Mesodermal cell (in vitro differentiated cells): ENCODE data around the gene ZFYVE28.
"Not testable (repeated sequence)": the region's sequence is repeated elsewhere in the genome, so short reads cannot be mapped to it uniquely, and the experiment has no call there.

ENCODE experiments used
- H3K27ac ChIP-seq: 2 replicates; pipeline ENCODE4 v1.7.0; 2013; ENCODE audit warnings: mild to moderate bottlenecking, low read depth, low read length, moderate library complexity; ENCODE audit not compliant: severe bottlenecking
- H3K36me3 ChIP-seq: 2 replicates; pipeline ENCODE4 v1.7.1; 2013; ENCODE audit warnings: mild to moderate bottlenecking, low read length, moderate library complexity; ENCODE audit not compliant: control insufficient read depth, insufficient read depth
- H3K4me1 ChIP-seq: one replicate; pipeline ENCODE4 v1.7.1; 2013; ENCODE audit warnings: mild to moderate bottlenecking, low read length; ENCODE audit not compliant: insufficient read depth, control insufficient read depth, poor library complexity, severe bottlenecking
- H3K4me3 ChIP-seq: 2 replicates; pipeline ENCODE4 v1.7.0; 2013; ENCODE audit warnings: low read length, control low read depth, mild to moderate bottlenecking; ENCODE audit not compliant: insufficient read depth, poor library complexity, severe bottlenecking; ENCODE audit errors: extremely low read depth
- H3K9me3 ChIP-seq: 2 replicates; pipeline ENCODE4 v1.7.1; 2013; ENCODE audit warnings: mild to moderate bottlenecking, low read length, moderate library complexity; ENCODE audit not compliant: control insufficient read depth
- WGBS, 2 experiments: methylation state at CpG; one replicate each; pipeline ENCODE4 v1.1.5; 2013; ENCODE audit warnings: missing lambda C conversion rate in 2 of 2; ENCODE audit not compliant: insufficient coverage in 2 of 2; 5-methylcytosine and 5-hydroxymethylcytosine counted together

Gene ZFYVE28

DNA sequence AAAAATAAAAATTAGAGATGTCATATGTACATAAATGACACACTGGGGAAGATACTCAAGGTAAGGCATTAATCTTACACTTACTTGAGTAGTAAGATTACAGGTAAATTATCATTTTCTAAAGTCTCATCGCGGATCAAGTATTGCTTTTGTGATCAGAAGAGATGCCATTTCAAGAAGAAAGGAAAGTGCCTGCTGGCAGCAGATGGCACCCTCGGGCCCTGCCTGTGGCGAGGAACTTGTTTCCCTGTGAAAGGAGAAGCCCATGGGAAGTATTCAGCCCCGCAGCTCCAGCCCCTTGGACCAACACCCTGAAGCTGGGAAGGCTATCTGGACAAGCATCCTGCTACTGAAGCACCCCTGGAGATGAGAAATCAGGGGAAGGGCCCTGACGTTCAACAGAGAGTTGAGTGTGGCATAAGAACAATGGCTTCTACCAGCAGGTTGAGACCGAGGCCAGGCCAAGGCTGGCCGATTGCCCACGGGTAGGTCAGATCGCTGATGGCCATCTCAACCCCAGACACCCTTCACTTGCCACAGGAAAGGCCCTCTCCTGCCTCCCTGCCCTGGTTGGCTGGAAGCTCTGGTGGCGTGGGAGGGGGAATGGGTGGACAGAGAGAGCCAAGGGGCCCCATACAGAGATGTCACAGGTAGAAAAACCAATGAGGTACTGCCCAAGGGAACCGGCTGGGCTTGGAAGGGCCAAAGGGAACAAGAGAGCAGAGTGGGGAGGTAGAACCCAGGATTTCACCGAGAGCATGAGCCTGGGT, 137.7 kb downstream of the ZFYVE28 start:
- H3K4me3 ChIP-seq: no peak overlapping the region
- H3K9me3 ChIP-seq: no peaks in the 10 kb centered on the region
- no peak overlapping the region for H3K27ac ChIP-seq
- 86 to 92% methylated on average over 12 to 13 of the region's 13 CpGs for whole genome bisulfite sequencing, 2 experiments
- peaks cover 12% of the 10 kb centered on the region for H3K4me1 ChIP-seq
- H3K36me3 ChIP-seq: no peaks in the 10 kb centered on the region

DNA sequence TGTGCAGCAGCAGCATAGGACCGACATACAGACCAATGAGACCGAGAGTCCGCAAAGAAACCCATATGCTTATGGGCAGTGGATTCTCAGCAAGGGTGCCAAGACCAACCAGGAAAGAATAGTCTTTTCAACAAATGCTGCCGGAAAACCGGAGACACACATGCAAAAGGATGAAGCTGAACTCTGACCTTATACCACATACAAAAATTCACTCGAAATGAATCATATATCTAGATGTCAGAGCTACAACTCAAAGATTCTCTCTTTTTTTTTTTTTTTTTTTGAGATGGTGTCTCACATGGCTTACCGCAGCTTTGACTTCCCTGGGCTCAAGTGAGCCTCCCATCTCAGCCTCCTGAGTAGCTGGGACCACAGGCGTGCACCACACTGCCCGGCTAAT, 140.5 kb downstream of the ZFYVE28 start:
- WGBS, 2 experiments: 90 to 97% methylated on average over 8 to 9 of the region's 9 CpGs
- no peak overlapping the region for H3K4me3 ChIP-seq
- no peaks in the 10 kb centered on the region for H3K9me3 ChIP-seq
- H3K27ac ChIP-seq: no peak overlapping the region
- H3K4me1 ChIP-seq: no peaks in the 10 kb centered on the region
- no peaks in the 10 kb centered on the region for H3K36me3 ChIP-seq

DNA sequence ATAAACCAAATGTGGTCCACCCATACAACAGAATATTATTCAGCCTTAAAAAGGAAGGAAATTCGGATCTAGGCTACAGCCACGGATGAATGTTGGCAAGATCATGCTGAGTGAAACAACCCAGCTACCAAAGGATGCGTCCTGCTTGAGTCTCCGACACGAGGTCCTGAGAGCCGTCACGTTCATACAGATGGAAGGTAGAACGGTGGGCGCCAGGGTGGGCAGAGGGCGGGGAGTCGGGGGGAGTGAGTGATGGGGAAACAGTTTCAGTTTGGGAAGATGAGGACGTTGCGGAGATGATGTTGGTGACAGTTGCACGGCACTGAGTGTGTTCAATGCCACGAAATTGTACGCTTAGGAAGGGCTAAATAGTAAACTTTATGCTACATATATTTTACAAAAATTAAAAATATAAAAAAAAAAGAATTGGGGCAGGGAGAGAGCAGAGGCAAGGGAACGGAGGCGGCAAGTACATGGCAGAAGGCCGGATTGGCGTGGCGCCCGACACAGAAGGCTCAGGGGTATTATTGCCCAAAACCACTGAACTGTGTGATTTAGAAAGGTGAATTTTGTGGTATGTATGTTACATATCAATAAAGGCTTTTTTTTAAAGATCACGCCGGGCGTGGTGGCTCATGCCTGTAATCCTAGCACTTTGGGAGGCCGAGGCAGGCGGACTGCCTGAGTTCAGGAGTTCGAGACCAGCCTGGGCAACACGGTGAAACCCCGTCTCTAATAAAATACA, 141.7 kb downstream of the ZFYVE28 start:
- no peaks in the 10 kb centered on the region for H3K36me3 ChIP-seq
- WGBS, 2 experiments: 95% methylated on average over 19 to 24 of the region's 30 CpGs
- H3K27ac ChIP-seq: no peak overlapping the region
- no peak overlapping the region for H3K4me3 ChIP-seq
- no peaks in the 10 kb centered on the region for H3K9me3 ChIP-seq
- no peaks in the 10 kb centered on the region for H3K4me1 ChIP-seq

DNA sequence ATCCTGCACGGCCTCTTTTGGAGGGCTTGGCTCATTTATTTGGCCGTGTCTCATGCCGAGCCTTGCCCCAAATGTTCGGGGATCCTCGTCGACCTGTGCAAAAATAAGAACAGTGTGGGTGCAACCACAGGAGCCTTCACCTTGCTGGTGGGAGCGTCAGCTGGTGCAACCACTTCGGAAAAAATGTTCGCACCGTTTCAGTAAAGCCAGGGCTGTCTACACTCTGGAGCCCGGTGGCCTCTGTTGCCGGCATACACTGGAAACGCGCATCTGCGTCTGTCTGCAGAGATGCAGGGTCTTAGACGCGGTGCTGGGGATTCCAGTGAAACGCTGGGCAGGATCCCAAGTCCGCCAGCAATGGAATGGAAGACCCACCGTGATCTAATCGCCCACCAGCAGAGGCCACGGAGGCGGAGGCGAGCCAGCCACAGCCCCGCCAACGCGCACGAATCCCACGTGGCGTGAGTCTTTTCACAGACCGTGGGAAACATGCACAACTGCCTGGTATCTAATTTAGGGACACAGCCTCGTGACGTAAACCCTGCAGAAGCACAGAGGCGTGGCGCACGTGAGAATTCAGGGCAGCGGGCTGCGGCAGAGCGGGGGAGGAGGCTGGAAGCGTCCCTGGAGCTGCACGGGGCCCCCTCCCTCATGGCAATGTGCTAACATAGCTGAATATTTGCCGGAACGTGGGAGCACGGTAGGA, 142.7 kb downstream of the ZFYVE28 start:
- 92 to 96% methylated on average over 39 of the region's 44 CpGs for WGBS, 2 experiments
- no peaks in the 10 kb centered on the region for H3K9me3 ChIP-seq
- no peaks in the 10 kb centered on the region for H3K36me3 ChIP-seq
- no peak overlapping the region for H3K4me3 ChIP-seq
- H3K27ac ChIP-seq: no peak overlapping the region
- H3K4me1 ChIP-seq: no peaks in the 10 kb centered on the region

DNA sequence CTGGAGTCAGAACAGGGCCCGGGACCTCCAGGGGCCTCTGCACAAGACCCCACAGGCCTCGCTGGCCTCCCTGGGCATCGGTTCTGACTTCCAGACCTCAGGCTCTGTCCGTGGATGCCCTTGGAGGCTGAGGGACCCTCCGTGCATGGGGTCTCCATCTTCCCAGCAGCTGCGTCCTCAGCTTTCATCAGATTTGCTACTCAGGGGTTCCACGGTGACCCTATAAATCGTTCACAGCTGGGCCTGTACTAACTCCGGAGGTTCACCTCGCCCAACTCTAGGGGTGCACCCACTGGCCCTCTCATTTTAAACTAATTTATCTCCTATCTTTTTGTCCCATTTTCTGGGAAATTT, 143.4 kb downstream of the ZFYVE28 start:
- not testable (repeated sequence) for H3K36me3 ChIP-seq, H3K4me3 ChIP-seq, H3K9me3 ChIP-seq, H3K4me1 ChIP-seq, H3K27ac ChIP-seq
- 88 to 95% methylated on average over 8 to 9 of the region's 10 CpGs for WGBS, 2 experiments

DNA sequence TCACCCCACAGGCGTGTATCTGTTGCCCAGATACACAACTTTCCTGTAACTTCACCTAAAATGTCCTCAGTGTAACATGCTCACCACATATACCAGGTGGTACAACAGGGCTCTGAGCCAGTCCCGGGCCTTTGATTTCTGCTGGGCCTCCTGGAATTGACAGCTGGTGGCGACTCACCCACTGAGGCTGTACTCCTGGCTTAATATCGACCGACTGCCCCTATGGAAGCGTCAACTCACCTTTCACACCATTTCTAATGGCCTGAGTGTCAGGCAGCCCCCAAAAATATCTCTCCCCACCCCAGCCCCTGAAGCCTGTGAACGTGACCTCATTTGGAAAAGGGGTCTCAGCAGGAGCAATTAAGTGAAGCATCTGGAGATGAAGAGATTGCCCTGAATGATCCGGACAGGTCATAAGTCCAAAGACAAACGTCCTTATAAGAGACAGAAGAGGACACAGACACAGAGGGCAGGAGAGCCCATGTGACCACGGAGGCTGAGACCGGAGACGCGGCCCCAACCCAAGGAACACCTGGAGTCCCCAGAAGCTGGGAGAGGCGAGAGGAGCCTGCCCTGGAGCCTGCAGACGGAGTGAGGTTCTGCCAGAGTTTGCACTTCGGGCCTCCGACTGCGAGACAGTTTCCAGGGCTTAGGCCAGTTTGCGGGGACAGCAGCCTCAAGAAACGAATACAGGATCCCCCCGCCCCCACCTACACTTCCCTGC, 144.0 kb downstream of the ZFYVE28 start:
- Histone ChIP-seq H3K36me3 (no peaks in the 10 kb centered on the region), H3K4me3 (no peak overlapping the region), H3K27ac (no peak overlapping the region), H3K4me1 (no peaks in the 10 kb centered on the region), H3K9me3 (no peaks in the 10 kb centered on the region)
- WGBS, 2 experiments: 88 to 90% methylated on average over 16 to 18 of the region's 21 CpGs

DNA sequence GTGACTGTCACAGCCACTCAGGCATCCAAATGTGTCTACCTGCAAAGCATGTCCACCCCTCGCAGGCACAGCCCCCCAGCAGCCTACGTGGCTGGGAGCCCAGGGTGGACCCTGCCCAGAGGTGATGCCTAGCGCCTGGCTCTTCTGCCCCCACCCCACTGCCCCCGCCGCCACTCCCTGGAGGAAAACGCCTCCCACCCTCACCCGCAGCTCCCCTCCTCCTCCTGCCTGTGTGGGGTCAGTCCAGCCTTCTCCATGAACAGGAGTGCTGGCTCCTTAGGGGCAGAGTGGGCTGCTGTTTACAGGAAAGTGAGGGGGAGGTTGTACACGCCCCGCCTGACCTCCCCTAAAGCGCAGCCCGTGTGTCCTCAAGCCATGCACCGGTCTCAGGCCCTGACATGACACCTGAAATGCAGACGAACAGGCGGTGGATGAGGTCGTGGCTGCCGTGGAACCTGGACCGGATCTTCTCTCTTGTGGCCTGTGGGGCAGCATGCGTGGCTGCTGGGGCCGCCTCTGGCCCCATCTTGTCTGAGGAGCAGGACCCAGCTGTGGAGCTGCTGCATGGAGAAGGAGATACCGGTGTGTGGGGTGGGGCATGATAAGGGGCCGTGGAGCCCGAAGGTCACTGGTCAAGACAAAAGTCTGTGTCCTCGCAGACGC, 144.7 kb downstream of the ZFYVE28 start:
- Histone ChIP-seq H3K4me3 (no peak overlapping the region), H3K4me1 (peaks cover 3% of the 10 kb centered on the region), H3K36me3 (no peaks in the 10 kb centered on the region), H3K9me3 (no peaks in the 10 kb centered on the region), H3K27ac (no peak overlapping the region)
- WGBS, 2 experiments: 83 to 91% methylated on average over 17 to 21 of the region's 24 CpGs

DNA sequence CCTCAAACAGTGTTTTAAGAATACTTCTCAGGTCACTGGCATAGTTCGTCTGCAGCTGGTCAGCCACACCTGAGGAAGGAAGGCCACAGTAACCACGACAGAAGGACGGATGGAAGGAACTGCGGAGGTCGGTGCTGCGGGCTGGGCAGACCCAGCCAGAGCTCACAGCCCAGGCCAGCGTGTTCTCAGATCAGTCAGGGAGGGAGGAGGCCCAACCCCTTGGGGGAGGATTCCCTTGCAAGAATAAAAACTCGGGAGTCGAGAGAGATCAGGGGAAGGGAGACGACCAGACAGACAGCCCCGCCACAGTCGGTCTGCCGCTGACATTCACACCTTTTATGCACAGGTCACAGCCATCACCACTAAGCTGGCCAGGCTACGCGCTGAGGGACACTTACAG, 145.2 kb downstream of the ZFYVE28 start:
- H3K27ac ChIP-seq: no peak overlapping the region
- H3K4me1 ChIP-seq: peaks cover 6% of the 10 kb centered on the region
- H3K9me3 ChIP-seq: no peaks in the 10 kb centered on the region
- H3K4me3 ChIP-seq: no peak overlapping the region
- no peaks in the 10 kb centered on the region for H3K36me3 ChIP-seq
- 89 to 91% methylated on average over 13 to 15 of the region's 15 CpGs for WGBS, 2 experiments

DNA sequence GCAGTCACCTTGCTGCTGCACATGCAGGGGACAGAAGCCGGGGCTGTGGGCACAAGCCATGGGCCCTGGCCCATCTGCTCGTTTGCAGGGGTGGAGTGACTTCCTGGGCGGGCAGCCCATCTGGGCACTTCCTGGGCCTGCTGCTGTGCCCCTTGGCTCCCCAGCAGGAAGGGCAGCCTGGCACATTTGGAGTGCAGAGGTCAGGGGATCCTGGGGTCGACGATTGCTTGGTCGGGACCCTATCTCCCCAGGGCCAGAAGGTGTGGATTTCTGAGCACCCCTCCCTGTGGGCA, 145.7 kb downstream of the ZFYVE28 start:
- Histone ChIP-seq H3K9me3 (no peaks in the 10 kb centered on the region), H3K27ac (no peak overlapping the region), H3K36me3 (no peaks in the 10 kb centered on the region), H3K4me3 (no peak overlapping the region), H3K4me1 (peaks cover 6% of the 10 kb centered on the region)
- 93 to 94% methylated on average over 6 of the region's 6 CpGs for WGBS, 2 experiments
